ENCODE measurements around the gene BNC2. TPM values are rescaled to one million over a fixed set of nuclear protein-coding genes. Genes with fewer than 3 reads are reported as not detected.

BNC2 gene
- total RNA-seq, 1 experiment from 2014 or later: 43.6 TPM

- no peaks in the 10 kb centered on the region for H3K9me3 ChIP-seq (ENCODE audit: control insufficient read depth, low read depth, low read length)
- H3K56ac ChIP-seq (ENCODE audit: insufficient read length, low read depth, low read length): no peak overlapping the region
- H2BK12ac ChIP-seq (ENCODE audit: insufficient read length, low read depth, low read length): no peak overlapping the region
- no peak overlapping the region for H4K5ac ChIP-seq (ENCODE audit: insufficient read length, low read depth, low read length)
- no peak overlapping the region for H2BK5ac ChIP-seq (ENCODE audit: insufficient read length, low read length)
- Mint-ChIP-seq H3K27ac (no peak overlapping the region), H3K4me1 (peaks cover 19 to 30% of the 10 kb centered on the region in 2 experiments), H3K9me3 (no peaks in the 10 kb centered on the region), H3K36me3 (ENCODE audit: insufficient read depth in 1 of 3, low read depth in 3 of 3) (no peaks in the 10 kb centered on the region; a peak in 1 of 7 replicates), H3K4me3 (no peak overlapping the region), H3K27me3 (ENCODE audit: low read depth) (no peaks in the 10 kb centered on the region)
- no peak overlapping the region for H3K27ac ChIP-seq (ENCODE audit: insufficient read length, low read depth, low read length)
- H3K79me2 ChIP-seq (ENCODE audit: insufficient read depth, low read length): no peaks in the 10 kb centered on the region
- no CpG with 5 or more reads among the region's 1 CpG for WGBS (ENCODE audit: extremely low coverage, insufficient read length, low lambda C conversion rate)
- H3K4me2 ChIP-seq (ENCODE audit: insufficient read depth, insufficient read length, low read length): no peak overlapping the region
- H3K9ac ChIP-seq (ENCODE audit: extremely low read depth, insufficient read length, low read length): no peak overlapping the region
- no peak overlapping the region for H2BK20ac ChIP-seq (ENCODE audit: low read depth, low read length, poor library complexity, severe bottlenecking)
- H2AFZ ChIP-seq (ENCODE audit: low read length): no peak overlapping the region
- no peaks in the 10 kb centered on the region for H3K23me2 ChIP-seq (ENCODE audit: insufficient read length, low read depth, low read length, poor library complexity, severe bottlenecking)
- no peak overlapping the region for H4K91ac ChIP-seq (ENCODE audit: insufficient read length, low read depth, low read length)
- H2AK5ac ChIP-seq (ENCODE audit: insufficient read length, low read length): no peak overlapping the region
- H3K4me1 ChIP-seq (ENCODE audit: insufficient read depth, low read length): peaks cover 3% of the 10 kb centered on the region; the same call in 1 of the 2 replicates
- no peak overlapping the region for H3T11ph ChIP-seq (ENCODE audit: low read length)
- H3K79me1 ChIP-seq (ENCODE audit: insufficient read depth, low read depth, low read length, poor library complexity, severe bottlenecking): no peaks in the 10 kb centered on the region
- H2BK15ac ChIP-seq (ENCODE audit: low read depth, low read length): no peak overlapping the region
- H3K18ac ChIP-seq (ENCODE audit: insufficient read length, low read depth, low read length): no peak overlapping the region
- DNase-seq: no peak
- H3K14ac ChIP-seq (ENCODE audit: insufficient read depth, low read length): no peak overlapping the region
- no peak overlapping the region for H3K23ac ChIP-seq (ENCODE audit: insufficient read length, low read depth, low read length)
- H4K8ac ChIP-seq (replicated peaks; ENCODE audit: insufficient read length, low read depth, low read length): no peak overlapping the region
- H4K20me1 ChIP-seq (ENCODE audit: control insufficient read depth, insufficient read depth, insufficient read length): no peaks in the 10 kb centered on the region
- TF ChIP-seq CTCF (conservative IDR thresholded peaks at IDR 0.05): no peak
- H3K27me3 ChIP-seq (ENCODE audit: insufficient read depth, low read length): no peaks in the 10 kb centered on the region
- H2BK120ac ChIP-seq (ENCODE audit: low read depth, low read length, poor library complexity, severe bottlenecking): no peak overlapping the region
- no peak overlapping the region for H3K4ac ChIP-seq (ENCODE audit: low read depth, low read length)
These were observed 198.8 kb downstream of the BNC2 start for GRCh38 chr9:16671591-16672137.

Data from H9 (cell line).